Stimulated activated CD4-positive, alpha-beta T cell treated with anti-CD3 and anti-CD28 coated beads, Interleukin-15, amount 100 ng/mL, for 1 hour (primary cell): ENCODE data around the gene EIF1AD.
"Not testable (repeated sequence)": the region's sequence is repeated elsewhere in the genome, so short reads cannot be mapped to it uniquely, and the experiment has no call there.

Experiments used
- DNase-seq, 2 donors: peaks; one replicate each; pipeline ENCODE4 v3.0.0-alpha.2; 2020; ENCODE audit warnings: low read depth in 1 of 2, low spot score in 1 of 2

Gene EIF1AD, protein sequence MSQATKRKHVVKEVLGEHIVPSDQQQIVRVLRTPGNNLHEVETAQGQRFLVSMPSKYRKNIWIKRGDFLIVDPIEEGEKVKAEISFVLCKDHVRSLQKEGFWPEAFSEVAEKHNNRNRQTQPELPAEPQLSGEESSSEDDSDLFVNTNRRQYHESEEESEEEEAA

DNA sequence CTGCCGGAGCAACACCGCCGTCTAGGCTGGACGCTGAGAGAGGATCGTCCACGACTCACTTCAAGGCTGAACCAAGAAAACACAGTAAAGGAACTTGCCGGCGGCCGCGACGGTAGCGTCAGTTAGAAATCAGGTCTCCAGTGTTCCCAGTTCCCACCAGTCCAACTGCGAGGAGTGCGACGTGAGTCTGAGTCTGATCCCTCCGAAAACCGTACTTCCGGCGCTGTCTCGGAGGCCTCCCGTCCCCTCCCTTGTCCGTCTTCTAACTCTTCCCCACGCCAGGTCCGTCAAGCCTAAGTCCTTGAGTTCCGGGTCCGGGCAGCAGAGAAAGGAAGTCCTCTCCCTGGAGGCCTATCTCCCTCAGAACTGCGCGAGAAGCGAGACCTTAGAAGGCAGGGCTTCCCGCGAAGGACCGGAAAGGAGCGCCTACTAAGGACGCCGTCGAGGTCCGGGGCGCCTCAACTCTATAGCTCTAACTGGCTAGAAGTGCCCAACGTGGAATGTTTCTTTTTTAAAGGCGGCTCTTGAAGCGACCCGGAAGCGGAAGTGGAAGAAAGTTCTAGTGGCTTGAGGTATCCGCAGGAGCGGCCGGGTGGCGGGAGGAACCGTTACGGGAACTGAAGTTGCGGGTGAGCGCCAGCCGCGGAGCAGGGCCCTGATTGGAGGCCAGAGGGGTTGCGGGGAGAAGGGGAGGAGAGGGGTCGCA lies at the start of gene EIF1AD, which contains the start of gene BANF1:
TSS of gene EIF1AD (minus strand) at position 216 of the 706 bp plus-strand sequence. CDS start 1,768 bp downstream, outside the sequence.
TSS of gene BANF1 (plus strand) at position 562 of the 706 bp plus-strand sequence. CDS start 748 bp downstream, outside the sequence.
- peak; percentile 78 to 83 for DNase-seq

DNA sequence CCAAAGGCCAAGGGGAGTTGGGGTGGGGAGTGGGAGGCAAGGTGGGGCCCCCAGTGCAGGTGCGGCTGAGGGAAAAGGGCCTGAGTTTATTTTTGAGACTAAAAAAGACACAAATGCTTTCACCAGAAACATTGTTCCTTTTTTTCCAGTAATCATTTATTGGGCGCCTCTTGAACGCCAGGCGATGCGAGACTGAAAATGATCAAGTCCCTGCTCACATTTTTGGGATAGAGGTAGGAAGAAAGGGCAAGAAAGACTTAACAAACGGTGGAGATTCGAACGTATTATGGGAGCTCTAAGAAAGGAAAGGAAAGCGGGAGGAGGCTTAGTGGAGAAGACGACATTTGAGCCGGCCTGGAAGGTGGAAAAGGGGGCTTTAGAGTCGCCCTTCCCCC lies 49.4 kb upstream of the EIF1AD start:
- no peak for DNase-seq

DNA sequence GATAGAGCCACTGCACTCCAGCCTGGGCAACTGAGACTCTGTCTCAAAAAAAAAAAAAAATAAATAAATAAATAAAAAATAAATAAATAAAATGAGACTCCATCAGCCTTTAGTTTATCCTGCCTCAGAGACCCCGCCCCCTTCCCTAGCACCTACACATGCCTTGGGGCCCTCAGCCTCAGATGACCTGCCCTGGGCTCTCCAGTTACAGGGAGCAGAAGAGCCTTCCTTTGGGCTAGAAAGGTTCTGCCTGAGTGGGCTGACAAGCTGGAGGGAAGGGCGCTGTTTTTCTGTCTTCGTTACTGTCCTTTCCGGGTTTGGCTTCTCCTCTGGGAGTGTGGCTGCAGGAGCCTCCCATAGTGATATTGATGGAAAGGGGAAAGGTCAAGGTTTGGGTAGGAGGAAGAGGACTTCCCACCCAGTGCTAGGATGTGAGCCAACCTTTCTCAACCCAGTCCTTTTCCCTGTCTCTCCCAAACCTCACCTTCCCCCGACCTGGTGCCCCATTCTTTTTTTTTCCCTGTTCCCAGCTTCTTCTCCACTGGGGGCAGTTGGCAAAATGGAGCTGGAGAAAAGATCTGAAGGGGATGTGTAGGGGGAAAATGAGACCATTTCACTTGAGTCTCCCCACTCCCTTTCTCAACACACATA lies 48.7 kb upstream of the EIF1AD start:
- no peak for DNase-seq

DNA sequence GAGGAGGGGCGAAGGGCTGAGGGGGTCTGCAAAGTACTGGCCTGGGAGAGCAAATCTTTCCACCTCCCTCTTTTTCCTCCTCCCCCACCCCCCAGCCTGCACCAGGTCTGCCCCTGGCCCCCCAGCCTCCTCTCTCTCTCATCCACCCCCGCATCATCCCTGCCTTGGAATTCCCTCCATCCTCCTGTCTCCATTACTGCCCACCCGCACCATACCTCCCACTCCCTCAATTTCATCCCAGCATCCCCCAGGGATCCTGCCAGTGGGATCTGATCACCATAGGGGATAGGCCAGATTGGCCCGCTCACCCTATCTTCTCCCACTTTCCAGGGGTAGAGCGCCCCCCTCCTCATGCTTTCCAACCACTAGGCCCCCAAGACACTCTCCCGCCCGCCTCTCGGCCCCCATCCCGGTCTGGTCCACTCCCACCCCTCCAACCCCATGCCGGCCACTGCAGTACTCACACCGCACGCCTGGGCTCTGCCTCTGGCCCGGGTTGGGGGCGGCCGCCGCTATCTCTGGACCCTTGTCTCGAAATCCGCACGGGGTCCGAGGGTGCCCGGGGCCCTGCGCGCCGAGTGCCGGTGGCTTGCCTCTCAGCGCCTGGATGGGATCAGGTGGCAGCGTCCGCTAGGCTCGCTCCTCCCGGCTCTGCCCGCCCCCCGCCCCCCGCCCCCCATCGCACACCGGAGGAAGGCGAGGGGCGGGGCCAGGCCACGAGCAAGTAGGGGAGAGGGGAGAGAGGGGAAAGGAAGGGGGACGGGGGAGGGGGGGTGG lies 46.8 kb upstream of the EIF1AD start, which contains the start of gene GAL3ST3:
TSS of gene GAL3ST3 (minus strand) at position 615 of the 777 bp plus-strand sequence. CDS start 3,746 bp downstream, outside the sequence.
- DNase-seq: no peak

DNA sequence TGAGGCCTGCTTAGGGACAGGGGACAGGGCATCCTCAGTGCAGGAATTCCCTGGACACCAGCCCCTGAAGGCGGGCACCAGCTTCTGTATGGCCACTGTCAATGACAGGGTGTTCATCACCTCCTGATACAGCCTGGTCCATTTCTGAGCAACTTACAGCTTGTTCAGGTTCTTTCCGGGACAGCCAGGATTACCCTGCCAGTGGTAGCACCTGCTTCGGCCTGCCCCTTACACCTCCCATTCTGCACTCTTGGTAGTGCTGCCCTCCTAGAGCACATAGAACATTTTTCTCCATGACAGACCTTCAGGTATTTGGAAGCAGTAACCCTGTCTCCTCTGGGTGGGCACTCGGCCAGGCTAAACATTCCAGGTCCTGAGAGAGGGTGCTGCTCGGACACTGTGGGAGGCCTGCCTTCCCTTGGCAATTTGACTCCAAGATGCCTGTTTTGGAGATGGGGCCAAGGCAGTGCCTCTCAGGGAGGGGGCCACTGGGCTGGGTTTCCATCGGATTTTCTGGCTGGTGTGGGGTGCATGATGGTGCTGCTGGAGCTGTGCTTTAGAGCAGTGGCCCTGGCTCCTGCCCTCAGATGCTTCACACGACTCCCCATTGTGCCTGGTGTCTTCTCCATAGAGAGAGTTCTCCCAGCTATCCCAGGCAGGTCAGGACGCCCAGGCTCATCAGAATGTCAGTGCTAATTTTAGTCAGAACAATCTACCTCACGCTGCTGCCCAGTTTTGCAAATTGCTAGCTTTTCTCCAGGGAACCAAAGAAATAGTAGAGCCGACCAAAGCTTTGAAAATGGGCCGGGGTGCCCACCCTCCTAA lies 45.8 kb upstream of the EIF1AD start:
- DNase-seq: no peak

DNA sequence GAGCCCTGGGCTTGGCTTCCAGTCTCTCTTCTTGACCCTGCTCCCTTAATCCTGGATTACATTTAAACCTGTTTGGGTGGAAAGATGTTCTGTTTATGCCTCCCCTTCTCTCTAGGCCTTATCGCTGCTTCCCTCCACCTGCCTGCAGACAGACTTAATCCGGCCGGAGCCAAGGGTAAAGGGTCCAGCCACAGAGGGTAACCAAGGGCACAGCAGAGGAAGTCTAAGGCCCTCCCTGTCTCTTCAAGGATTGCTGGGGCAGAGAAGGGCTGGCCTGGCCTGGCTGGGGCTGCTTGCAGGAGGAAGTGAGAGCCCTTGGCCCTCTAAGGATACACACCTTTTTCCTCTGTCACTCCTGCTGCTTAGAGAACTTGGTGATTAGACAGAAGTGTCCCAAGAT lies 44.9 kb upstream of the EIF1AD start:
- no peak for DNase-seq

DNA sequence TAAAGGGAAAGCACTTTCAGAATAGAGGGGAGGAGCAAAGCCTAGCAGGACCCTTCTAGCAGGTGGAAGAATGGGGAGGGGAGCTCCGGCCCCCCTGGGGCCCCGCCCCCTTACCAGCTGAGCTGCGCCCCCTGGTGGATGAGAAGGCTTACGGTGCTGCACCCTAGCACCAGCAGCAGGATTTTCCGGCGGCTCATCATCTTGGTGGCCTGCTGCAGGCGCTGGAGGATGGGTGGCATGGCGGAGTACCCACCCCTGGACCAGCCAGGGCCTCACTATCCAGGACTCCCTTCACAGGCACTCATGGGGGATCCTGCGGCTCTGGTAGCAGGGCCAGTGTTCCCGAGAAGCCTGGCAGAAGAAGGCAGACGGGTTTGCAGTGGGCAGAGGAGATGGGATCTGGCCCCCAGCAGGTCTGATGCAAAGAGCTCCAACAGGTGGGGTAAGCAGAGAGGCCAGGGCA lies 43.3 kb upstream of the EIF1AD start:
- DNase-seq: peak; percentile 71 to 73

DNA sequence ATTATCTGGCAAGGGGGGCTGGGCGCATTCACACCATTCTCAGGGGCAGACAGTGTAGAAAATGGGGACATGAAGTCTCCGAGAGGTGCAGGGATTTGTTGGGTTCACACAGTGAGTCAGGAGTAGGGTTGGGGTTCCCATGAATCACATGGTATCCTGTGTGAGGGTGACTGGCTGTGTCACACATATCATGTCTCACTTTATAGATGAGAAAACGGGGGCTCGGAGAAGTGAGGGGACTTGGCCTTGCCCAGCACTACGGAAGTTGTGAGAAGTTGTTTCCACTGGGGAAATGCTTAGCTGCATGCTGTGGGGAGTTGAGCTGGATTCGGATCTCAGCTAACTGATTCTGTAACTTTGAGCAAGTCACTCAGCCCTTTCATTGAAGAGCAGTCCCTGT lies 42.8 kb upstream of the EIF1AD start:
- no peak for DNase-seq

DNA sequence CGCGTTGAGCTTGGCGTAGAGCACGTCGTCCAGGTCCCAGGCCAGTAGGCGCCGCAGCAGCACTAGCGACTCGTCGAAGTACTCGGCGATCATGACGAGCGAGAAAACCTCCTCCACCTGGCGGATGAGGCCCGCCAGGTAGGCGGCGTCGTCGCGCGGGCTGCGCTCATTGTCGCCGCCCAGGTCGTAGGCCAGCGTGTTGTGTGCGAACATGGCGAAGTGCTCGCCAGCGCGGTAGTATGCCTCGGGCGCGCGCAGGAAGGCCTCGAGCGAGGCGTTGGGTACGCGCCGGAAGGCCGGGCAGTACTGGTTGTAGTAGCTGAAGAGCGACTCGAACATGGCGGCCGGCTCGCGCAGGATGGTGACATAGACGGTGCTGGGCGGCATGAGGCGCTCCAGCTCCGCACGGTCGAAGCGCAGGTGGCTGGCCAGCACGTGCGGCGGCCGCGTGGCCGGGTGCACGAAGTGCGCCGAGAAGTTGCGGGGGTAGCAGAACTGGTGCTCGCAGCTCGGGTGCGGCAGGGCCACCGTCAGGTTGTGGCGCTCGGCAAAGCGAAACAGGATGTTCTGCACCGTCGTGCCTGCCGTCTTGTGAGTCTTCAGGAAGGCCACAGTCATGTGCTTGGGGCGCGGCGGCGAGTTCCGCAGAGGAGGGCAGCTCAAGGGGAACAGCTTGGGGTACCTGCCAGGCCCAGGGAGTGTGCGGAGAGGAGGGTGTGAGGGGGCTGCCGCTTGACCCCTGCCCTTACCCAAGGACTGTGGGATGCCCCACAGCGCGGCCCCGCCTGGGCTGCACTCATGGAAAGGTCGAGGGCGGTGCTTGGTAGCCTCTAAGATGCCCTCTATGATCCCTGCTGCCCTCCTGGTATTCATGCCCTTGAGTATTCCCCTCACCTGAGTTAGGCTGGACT lies 41.3 kb upstream of the EIF1AD start:
- no peak for DNase-seq

DNA sequence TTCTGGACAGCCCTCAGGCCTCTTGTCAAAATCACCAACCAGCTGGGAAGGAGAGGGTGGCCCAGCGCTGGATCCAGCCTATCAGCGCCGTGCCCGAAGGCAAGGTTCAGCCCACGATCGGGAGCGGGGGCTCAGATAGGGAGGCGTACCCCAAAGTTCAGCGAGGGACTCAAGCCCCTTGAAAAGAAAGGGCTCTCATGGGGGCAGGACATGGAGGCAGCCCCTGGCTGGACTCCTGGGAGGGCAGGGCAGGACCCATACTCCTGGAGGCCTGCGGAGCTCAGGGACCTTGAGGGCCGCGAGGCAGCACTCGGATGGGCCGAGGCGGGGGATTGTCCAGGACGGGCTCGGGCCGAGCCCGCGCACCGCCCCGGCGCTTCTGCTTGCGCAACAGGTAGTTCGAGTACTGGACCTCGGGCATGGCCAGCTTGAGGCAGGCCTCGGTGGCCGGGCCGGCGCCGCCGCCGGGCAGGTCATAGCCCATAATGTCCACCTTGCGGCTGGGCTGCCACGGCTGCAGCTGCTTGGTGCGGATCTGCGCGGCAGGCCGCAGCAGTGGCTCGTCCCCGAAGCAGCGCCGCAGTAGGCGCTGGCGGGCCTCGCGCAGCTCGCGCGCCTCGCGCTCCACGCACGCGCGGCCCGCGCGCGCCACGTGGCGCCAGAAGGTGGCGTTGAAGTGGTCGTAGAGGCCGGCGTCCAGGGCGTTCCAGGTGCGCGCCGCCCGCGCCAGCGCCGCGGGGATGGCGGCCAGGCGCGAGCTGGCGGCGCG lies 40.5 kb upstream of the EIF1AD start:
- no peak for DNase-seq

DNA sequence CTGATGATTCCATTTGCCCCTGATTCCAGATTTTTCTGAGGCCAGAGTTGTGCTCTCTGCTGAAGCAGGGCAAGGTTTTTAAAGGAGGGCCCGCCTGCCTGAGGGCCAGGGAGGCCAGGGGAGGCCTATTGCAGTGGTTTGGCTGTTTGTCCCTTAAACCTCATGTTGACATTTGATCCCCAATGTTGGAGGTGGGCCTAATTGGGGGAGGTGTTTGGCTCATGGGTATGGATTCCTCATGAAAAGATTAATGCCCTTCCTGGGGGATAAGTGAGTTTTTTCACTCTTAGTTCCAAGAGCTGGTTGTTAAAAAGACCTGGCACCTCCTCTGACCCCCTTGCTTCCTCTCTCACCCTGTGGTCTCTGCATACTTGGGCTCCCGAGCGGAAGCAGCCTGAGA lies 37.8 kb upstream of the EIF1AD start:
- DNase-seq: no peak

DNA sequence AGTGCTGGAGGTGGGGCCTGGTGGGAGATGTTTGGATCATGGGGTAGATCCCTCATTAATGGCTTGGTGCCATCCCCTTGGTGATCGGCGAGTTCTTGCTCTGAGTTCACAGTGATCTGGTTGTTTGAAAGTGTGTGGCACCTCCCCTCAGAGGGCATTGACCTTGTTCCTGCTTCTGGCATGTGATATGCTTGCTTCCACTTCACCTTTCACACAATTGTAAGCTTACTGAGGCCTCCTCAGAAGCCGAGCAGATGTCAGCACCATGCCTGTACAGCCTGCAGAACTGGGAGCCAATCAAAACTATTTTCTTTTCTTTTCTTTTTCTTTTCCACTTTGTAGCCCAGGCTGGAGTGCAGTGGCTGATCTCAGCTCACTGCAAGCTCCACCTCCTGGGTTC lies 35.4 kb upstream of the EIF1AD start:
- DNase-seq: no peak

DNA sequence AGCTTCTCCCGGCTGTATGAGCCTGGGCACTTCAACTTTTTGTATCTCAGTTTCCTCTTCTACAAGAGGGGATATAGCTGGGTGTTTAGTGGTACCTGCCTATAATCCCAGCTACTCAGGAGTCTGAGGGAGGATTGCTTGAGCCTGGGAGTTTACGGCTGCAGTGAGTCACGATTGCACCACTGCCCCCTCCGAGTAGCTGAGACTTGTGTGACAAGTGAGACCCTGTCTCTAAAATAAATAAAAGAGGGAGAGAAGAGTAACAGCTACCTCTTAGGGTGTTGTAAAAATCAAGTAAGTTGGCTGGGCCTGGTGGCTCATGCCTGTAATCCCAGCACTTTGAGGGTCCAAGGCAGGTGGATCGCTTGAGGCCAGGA lies 34.4 kb upstream of the EIF1AD start:
- no peak for DNase-seq

DNA sequence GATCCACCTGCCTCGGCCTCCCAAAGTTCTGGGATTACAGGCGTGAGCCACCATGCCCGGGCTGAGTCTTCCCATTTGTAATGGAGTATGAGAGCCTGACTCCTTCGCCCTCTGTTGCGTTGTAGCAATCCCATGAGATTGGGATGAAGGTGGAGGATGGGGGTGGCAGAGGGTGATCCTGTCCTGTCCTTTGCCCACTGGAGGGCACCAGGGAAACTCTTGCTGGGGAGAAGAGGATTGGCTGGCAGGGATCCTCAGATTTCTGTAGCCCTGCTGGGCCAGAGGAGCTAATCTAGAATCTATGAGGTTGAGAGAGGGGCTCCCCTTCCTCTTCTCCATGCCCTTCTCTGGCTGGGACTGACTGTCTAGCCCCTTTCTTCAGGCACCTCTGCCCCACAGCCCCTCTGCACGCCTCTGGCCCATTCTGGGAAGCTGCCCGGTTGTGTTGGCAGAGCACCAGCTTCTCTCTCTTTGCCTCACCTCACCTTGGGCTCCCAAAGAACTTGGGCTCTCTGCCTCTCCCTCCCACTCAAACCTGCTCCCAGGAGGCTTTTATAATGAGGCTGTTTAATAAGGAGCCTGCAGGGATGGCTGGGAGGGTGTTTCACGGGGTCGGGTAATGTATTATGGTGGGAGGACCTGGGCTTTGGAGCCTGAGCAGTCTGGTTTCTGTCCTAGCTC lies 33.8 kb upstream of the EIF1AD start:
- no peak for DNase-seq

DNA sequence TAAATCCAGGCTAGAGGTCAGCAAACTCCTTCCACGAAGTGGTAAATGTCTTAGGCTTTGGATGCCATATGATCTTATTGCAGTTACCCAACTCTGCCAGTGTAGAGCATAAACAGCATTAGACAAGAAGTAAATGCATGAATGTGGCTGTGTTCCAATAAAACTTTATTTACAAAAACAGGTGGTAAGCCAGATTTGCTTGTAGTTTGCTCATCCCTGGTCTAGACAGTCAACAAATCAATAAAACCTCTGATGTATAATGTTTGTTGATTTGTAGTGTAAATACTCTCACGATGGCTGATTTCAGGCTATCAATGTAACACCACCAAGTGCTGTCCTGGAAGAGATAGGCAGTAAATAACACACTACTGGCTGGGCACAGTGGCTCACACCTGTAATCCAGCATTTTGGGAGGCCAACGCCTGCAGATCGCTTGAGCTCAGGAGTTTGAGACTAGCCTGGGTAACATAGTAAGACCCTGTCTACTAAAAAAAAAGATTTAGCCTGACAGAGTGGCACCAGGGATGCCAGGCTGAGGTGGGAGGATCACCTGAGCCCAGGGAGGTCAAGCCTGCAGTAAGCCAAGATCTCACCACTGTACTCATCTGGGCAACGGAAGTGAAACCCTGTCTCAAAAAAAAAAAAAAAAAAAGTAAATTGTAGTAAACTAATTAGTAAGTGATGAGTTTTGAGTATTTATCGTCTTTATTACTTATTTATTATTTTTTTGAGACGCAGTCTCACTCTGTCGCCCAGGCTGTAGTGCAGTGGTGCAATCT lies 31.2 kb upstream of the EIF1AD start:
- no peak for DNase-seq

DNA sequence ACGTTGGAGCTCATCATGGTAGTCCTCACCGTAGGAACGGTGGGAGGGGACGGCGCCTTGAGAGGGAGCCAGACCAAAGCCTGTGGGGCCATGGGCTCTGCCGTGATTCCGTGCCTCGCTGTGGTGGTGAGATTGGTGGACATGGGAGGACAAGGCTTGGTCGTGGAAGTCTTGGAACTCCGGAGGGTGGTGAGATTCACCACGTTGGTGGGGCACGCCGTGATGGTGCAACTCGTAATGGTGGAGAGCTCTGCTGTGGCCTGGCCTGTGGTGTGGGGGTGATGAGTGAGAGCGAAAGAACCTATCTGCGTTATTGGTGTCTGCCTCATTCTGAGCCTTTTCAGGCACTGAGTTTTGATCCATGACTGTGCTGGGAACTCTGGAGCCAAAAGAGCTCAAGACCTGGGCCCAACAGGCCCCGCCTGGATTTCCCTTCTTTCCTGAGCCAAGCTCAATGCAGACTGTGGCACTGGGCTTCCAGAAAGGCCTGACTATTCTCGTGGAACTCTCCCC lies 24.1 kb upstream of the EIF1AD start, which contains the start of gene CATSPER1:
TSS of gene CATSPER1 (minus strand) at position 463 of the 513 bp plus-strand sequence. CDS start at position 363, 100 bp downstream.
- no peak for DNase-seq

DNA sequence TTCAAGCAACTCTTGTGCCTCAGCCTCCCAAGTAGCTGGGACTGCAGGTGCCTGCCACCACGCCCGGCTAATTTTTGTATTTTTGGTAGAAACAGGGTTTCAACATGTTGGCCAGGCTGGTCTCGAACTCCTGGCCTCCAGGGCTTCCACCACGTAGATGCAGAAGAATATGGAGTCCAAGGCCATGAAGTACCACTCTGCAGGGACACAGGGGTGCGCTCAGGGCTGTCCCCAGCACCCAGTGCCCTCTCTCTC lies 21.2 kb upstream of the EIF1AD start:
- not testable (repeated sequence) for DNase-seq
